NCI-H526 treated with DMSO at 0.1 percent for 48 hours (cell line): Measurements from ENCODE around the gene PRPF19.
A peak's percentile ranks its signal among the peaks of the same experiment; 100 is the strongest.

Experiments used
- DNase-seq: peaks from one replicate; lab custom pipeline; 2025; lab: John Stamatoyannopoulos, UW

PRPF19 gene

GRCh38 chr11:60906132-60906972, at the start of gene PRPF19:
PRPF19 (minus strand) TSS chr11:60906585; CDS start chr11:60906382, 203 bp downstream.
- peak; percentile 93 for DNase-seq

DNA sequence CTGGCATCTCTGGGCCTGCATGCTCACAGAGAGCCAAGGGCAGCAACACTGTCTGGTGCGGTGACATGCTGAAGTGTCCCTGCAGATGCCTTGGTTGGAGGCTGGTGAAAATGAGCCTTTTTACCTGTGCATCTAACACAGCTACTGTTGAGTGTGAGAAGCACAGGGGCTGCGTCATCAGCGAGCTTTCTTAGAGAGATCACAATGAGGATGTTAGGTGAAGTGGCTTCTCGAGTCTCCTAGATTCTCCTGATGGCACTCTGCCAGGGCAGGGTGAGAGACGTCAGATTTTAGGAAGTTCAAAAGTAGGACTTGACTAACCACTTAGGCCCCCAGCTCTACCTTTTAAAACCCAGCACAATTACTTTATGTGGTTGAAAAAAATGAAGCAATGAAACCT, 49.2 kb upstream of the PRPF19 start:
- no peak for DNase-seq

- DNase-seq = no peak
Measured at GRCh38 chr11:60954421-60954820, 48.0 kb upstream of the PRPF19 start.

- no peak for DNase-seq
Measured at GRCh38 chr11:60953781-60954180, 47.4 kb upstream of the PRPF19 start.

- no peak for DNase-seq
Measured at GRCh38 chr11:60952742-60953170, 46.4 kb upstream of the PRPF19 start.

GRCh38 chr11:60951904-60952741, 45.7 kb upstream of the PRPF19 start, which contains the start of gene SLC15A3:
SLC15A3 (minus strand) TSS chr11:60952176; CDS start chr11:60951551, 625 bp downstream.
- DNase-seq = no peak

GRCh38 chr11:60951606-60951903, 45.2 kb upstream of the PRPF19 start:
- no peak for DNase-seq

DNA sequence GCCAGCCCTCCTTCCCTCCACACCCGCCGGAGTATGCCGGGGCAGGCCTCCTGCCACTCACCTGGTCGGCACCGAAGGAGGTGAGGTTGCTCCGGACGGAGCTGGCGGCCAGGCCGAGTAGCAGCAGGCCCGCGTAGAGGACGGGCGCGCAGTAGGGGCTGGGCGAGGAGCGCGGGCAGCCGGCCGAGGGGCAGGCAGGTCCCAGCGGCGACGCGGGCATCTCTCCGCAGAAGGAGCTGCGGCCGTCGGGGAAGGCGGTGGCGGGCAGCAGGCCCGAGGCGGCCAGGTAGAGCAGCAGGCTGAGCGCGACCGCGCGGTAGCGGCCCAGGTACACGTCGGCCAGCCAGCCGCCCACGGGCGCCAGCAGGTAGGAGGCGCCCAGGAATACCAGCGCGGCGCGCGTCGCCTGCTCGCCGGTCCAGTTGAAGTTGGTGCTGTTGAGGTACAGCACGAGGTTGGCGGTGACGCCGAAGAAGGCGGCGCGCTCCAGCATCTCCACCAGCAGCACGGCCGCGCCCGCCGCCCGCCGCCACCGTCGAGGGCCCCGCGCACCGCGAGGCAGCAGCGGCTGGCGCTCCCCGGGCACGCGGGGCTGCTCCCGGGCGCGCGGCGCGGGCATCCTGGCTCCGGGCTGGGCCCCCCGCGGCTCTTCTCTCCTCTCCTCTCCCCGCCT, 44.7 kb upstream of the PRPF19 start:
- no peak for DNase-seq

DNA sequence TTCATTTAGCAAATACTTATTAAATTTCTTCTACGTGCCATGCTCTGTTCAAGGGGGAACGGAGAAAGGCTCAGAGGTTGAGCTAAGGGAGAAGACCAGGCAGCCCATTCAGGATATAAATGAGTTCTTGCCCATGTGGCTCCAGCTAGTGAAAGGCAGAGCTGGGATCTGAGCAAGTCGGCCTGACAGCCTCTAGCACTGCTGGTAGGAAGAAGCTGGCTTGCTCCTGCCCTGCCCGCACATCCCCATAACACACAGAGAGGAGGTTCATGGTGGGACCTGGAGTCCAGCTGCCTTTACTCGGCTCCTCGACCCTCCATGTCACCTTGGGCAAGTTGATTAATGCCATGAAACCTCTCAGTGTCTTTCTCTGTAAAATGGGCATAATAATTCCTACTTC, 43.6 kb upstream of the PRPF19 start:
- no peak for DNase-seq

DNA sequence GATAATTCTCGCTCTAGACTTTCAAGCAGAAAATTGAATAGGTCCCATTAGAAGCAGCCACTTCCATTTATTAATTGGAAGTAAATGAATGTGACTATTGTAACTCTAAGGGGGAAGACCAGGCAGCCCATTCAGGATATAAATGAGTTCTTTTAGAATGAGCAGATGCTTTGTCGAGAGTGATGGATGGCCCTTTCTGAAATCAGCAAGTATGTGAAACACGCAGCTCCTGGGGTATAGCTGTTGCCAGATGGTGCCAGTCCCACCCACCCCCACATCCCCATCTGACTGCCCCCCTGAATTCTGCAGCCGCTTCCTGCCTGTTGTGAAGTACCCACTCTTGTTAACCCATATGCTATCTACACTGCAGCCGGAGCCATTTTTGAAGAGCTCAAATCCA, 41.9 kb upstream of the PRPF19 start:
- no peak for DNase-seq

GRCh38 chr11:60947700-60948099, 41.3 kb upstream of the PRPF19 start:
- no peak for DNase-seq

- DNase-seq = no peak
Measured at GRCh38 chr11:60946601-60947264, 40.3 kb upstream of the PRPF19 start.

DNA sequence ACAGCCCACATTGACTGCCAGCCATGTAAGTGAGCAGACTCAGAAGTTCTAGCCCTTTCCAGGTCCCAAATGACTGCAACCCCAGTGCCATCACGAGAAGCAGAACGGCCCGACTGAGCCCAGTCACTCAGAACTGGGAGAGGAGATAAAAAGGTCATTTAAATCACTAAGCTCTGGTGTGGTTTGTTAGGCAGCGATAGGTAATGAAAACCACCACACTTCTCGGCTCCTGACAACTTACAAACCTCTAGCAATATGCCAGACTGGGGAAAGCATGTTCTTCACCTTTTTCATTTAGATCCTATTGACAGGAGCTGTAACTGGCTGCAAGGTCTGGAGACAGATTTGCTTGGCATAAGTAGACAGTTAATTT, 38.9 kb upstream of the PRPF19 start:
- DNase-seq = no peak

DNA sequence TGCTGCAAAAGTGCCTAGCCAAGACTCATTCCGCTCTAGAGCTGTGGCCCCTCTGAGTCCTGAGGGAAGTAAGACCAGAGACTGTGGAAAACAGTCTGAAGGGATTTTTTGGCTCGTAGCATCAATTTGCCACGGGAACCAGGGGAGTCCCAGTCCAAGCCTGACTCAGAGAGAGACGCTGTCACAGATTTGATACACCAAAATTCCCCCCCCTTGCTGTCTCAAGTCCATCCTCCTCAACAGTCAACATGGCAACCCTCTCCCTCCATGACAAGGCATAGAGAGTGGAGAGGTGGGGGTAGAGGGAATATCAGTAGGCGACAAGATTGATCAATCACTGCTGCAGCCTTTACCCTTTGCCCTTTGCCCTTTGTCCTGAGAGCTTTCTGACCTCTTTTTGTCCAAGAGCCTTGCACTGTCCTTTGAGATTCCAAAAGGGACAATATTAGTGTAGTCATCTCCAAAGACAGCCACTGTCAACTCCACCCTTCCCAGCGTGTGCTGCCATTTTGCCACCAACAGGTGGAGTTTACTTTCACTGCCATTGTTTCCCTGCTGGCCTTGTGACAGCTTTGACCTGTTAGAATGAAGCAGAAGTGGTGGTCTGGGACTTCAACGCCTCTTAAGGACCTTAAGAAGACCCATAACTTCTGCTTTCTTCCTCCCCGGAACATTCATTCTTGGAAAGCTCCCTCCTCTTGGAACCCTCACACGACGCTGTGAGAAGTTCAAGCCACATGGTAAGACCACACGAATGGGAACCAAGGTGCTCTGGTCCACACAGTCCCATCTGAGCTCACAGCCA, 38.3 kb upstream of the PRPF19 start:
- DNase-seq = no peak

DNA sequence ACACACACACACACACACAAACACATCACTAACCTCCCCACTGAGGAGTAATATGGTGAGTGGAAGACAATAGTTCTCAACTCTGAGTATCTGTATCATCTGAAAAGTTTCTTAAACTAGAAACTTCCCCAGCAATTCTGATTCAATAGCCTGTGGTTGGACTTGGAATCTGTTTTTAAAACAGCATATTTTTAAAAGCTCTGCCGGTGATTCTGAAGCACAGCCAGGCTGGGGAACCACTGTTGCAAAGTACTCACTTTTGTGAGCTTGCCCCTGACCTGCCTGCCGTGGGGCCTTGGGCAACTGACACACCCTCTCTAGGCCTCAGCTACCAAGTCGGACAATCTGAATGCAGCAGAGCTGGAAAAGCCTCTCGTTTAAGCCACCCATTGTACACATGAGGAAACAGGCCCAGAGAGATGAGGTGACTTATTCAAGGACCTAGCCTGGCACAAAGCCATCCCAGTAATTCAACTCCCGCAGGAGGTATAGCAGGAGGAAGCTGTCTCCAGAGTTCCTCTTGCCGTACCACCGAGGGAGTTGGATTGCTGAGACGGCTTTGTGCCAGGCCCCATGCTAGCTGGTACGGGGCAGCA, 36.7 kb upstream of the PRPF19 start:
- DNase-seq = no peak

DNA sequence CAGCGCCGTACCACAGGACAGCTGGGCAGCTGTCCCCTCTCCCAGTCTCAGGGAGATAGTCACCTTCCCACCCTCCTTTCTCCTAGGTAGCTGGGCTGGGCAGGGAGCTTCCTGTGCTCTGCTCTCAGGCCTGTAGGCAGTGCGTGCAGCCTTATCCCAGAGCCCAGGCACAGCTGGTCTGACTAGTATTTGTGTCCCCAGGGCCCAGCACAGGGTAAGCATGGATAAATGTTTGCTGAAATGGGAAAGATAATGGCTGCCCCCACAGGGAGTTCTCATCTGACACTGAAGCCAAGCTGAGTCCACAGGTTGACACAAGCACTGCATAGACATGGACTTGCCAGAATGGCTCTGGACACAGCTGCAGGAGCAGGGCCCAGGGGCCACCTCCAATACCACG, 35.8 kb upstream of the PRPF19 start:
- DNase-seq = no peak

DNA sequence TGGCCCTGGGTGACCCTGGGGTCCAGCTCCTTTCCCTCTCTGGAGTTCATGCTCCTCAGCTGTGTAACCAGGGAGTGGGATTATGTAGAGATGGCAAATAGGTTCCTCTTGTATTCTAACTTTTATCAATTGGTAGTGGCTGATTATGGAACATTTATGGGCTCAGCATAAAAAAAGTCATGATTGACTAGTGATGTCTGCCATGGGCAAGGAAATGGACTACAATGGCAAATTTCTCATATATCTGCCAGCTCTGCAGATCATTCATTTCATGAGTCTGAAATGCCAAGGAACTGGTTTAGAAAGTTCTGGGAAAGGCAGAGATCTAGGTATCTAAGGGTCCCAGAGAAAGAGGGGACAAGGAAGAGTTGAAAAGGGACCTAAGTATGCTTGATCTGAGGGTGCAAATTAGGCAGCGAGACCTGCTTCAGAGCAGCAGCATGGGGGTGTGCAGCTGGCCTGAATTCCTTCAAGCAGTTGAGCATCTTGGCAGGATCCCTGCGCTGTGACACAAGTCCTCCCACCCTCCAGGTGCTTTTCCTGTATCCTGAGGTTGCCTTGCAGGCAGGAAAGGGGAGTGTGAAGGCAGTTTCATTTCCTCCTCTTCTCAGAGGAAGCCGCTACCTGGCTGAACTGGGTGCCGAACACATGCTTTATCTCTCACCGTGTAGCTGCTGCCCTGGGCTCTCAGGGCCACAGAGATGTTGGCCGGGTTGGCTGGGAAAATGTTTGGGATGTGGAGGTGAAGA, 35.2 kb upstream of the PRPF19 start:
- no peak for DNase-seq

GRCh38 chr11:60939855-60940254, 33.5 kb upstream of the PRPF19 start:
- DNase-seq = no peak

GRCh38 chr11:60939301-60939700, 32.9 kb upstream of the PRPF19 start:
- DNase-seq = no peak

GRCh38 chr11:60938500-60938899, 32.1 kb upstream of the PRPF19 start:
- no peak for DNase-seq
